ENCODE measurements around the gene COPG1. TPM values are rescaled to one million over a fixed set of nuclear protein-coding genes. Genes with fewer than 3 reads are reported as not detected.

COPG1 gene, protein sequence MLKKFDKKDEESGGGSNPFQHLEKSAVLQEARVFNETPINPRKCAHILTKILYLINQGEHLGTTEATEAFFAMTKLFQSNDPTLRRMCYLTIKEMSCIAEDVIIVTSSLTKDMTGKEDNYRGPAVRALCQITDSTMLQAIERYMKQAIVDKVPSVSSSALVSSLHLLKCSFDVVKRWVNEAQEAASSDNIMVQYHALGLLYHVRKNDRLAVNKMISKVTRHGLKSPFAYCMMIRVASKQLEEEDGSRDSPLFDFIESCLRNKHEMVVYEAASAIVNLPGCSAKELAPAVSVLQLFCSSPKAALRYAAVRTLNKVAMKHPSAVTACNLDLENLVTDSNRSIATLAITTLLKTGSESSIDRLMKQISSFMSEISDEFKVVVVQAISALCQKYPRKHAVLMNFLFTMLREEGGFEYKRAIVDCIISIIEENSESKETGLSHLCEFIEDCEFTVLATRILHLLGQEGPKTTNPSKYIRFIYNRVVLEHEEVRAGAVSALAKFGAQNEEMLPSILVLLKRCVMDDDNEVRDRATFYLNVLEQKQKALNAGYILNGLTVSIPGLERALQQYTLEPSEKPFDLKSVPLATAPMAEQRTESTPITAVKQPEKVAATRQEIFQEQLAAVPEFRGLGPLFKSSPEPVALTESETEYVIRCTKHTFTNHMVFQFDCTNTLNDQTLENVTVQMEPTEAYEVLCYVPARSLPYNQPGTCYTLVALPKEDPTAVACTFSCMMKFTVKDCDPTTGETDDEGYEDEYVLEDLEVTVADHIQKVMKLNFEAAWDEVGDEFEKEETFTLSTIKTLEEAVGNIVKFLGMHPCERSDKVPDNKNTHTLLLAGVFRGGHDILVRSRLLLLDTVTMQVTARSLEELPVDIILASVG
- 71.7 to 86.4 TPM (median 84.9 TPM) in 5 replicates for total RNA-seq (2022; extraction: Qiagen RNA extraction; ENCODE audit: low read depth)

DNA sequence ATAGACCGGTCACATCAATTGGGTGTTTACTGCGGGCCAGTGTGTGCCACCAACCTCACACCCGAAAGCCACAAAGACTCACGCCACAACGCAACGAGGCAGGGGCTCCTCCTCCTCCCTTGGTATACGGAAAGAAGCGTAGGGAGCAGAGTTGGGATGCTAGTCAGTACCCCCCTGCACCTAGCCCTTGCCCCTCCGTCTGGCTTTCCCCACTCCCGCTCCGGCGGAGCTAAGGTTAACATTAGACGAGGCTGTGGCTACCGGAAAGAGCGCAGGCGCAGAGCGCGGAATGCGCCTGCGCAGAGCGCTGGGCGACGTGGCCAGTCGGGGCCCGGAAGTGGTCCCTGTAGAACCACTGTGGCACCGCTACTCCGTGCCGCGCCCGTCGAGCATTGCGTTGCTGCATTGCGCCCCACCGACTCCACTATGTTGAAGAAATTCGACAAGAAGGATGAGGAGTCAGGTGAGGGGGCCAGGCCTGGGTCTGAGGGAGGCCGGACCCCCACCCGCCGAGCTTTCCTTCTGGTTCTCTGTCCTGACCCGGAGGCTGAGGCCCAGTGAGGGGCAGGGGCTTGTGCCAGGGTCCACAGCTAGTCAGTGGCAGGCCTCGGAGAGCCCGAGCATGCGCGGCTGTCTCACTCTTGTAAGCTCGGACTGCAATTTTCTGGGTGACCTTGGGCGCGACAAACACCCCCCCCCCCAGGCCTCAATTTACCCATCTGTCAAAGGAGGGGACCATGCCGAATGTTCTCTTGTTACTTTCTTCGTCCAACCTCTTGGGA lies at the start of gene COPG1:
TSS of gene COPG1 (plus strand) at position 323 of the 782 bp plus-strand sequence. CDS start at position 427, 104 bp downstream.

DNA sequence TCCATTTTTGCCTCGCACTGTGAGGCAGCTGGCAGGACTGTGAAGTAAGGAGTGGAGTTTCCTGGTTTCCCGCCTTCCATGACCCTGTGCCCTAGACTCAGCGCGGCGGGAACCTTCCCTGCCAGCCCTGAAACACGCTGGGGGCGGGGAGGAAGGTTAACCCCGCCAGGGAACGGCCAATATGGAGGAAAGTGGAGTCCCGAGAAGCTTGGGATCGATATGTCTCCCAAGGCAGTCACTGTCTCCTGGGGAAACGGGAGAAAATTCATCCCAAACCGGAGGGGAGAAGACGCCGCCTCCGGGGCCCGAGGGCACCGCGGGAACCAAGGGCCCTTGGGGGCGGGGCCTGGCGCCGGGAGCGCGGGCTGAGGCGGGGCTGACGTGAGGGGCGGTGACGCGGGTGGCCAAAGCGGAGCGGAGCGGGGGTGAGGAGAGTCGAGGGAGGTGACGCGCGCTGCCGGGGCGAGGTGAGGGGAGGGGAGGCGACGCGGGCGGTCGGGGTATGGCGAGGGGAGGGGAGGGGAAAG lies 29.1 kb downstream of the COPG1 start, which contains the start of gene HMCES:
TSS of gene HMCES (plus strand) at position 432 of the 527 bp plus-strand sequence. CDS start 863 bp downstream, outside the sequence.

Other genes with a start within 250 kb of the COPG1 start
- gene EFCC1, start 248.3 kb upstream of the COPG1 start, total RNA-seq (2022; extraction: Qiagen RNA extraction; ENCODE audit: low read depth), result not detected in 5 replicates
- not detected in 5 replicates for gene GP9, start 188.8 kb upstream of the COPG1 start, total RNA-seq (2022; extraction: Qiagen RNA extraction; ENCODE audit: low read depth)
- gene RAB43, start 127.8 kb upstream of the COPG1 start, total RNA-seq (2022; extraction: Qiagen RNA extraction; ENCODE audit: low read depth), result 1.9 to 6.8 TPM (median 4.1 TPM) in 5 replicates
- gene ISY1, start 88.5 kb upstream of the COPG1 start, total RNA-seq (2022; extraction: Qiagen RNA extraction; ENCODE audit: low read depth), result 19.1 to 24.8 TPM (median 21.0 TPM) in 5 replicates
- gene CNBP, start 65.7 kb upstream of the COPG1 start, total RNA-seq (2022; extraction: Qiagen RNA extraction; ENCODE audit: low read depth), result 277 to 355 TPM (median 342 TPM) in 5 replicates
- 41.8 to 49.0 TPM (median 44.8 TPM) in 5 replicates for gene HMCES, start 29.3 kb downstream of the COPG1 start, total RNA-seq (2022; extraction: Qiagen RNA extraction; ENCODE audit: low read depth)
- gene EFCAB12, start 179.0 kb downstream of the COPG1 start, total RNA-seq (2022; extraction: Qiagen RNA extraction; ENCODE audit: low read depth), result 0.39 to 0.82 TPM (median 0.70 TPM) in 5 replicates
- gene MBD4, start 190.3 kb downstream of the COPG1 start, total RNA-seq (2022; extraction: Qiagen RNA extraction; ENCODE audit: low read depth), result 22.0 to 26.0 TPM (median 25.1 TPM) in 5 replicates
- 11.7 to 14.0 TPM (median 13.6 TPM) in 5 replicates for gene IFT122, start 190.6 kb downstream of the COPG1 start, total RNA-seq (2022; extraction: Qiagen RNA extraction; ENCODE audit: low read depth)